SK-N-SH treated with all-trans-retinoic acid at 6 μM for 48 hours (cell line): ENCODE data around the gene TPRG1L.

Experiments used
- ATAC-seq: fragments of 200-7000 bp; cut with Tn5 transposase; 3 replicates; pipeline ENCODE4 v1.9.1; 2020; ENCODE audit warnings: mild to moderate bottlenecking, moderate library complexity
- ARNTL ChIP-seq: fragments of 450-650 bp; formaldehyde crosslinking; IDR thresholded peaks from 2 replicates; pipeline ENCODE4 v1.5.0; 2020; ENCODE audit warnings: low read depth, mild to moderate bottlenecking, moderate library complexity, borderline replicate concordance
- BACH2 ChIP-seq: fragments of 250-450 bp; sonication (Bioruptor Pico); IDR thresholded peaks from 2 replicates; pipeline ENCODE4 v1.9.0; 2021; ENCODE audit warnings: mild to moderate bottlenecking, borderline replicate concordance
- CREB5 ChIP-seq: fragments of 250-450 bp; sonication (Bioruptor Pico); IDR thresholded peaks from 2 replicates; pipeline ENCODE4 v1.5.1; 2020; ENCODE audit warnings: low read depth, mild to moderate bottlenecking, moderate library complexity
- CSDC2 ChIP-seq: fragments of 250-450 bp; sonication (Bioruptor Pico); IDR thresholded peaks from 2 replicates; pipeline ENCODE4 v1.5.0; 2020; ENCODE audit warnings: mild to moderate bottlenecking, moderate library complexity
- ESRRG ChIP-seq: fragments of 250-450 bp; sonication (Bioruptor Pico); IDR thresholded peaks from 2 replicates; pipeline ENCODE4 v1.6.1; 2021; ENCODE audit warnings: mild to moderate bottlenecking
- ISL1 ChIP-seq: fragments of 250-450 bp; sonication (Bioruptor Pico); IDR thresholded peaks from 2 replicates; pipeline ENCODE4 v2.1.2; 2022; ENCODE audit warnings: mild to moderate bottlenecking, moderate library complexity
- POU6F1 ChIP-seq: fragments of 250-450 bp; sonication (Bioruptor Pico); IDR thresholded peaks from 2 replicates; pipeline ENCODE4 v1.8.0; 2021; ENCODE audit warnings: low read depth, mild to moderate bottlenecking, moderate library complexity, borderline replicate concordance
- PPARA ChIP-seq: fragments of 250-450 bp; sonication (Bioruptor Pico); IDR thresholded peaks from 2 replicates; pipeline ENCODE4 v1.5.0; 2020; ENCODE audit warnings: mild to moderate bottlenecking, borderline replicate concordance
- SNAI2 ChIP-seq: fragments of 250-450 bp; sonication (Bioruptor Pico); IDR thresholded peaks from 2 replicates; pipeline ENCODE4 v1.5.0; 2020; ENCODE audit warnings: mild to moderate bottlenecking, moderate library complexity
- TOX ChIP-seq: fragments of 250-450 bp; sonication (Bioruptor Pico); IDR thresholded peaks from 2 replicates; pipeline ENCODE4 v1.8.0; 2021; ENCODE audit warnings: mild to moderate bottlenecking, moderate library complexity, borderline replicate concordance
- ZC3H10 ChIP-seq: fragments of 250-450 bp; sonication (Bioruptor Pico); IDR thresholded peaks from 2 replicates; pipeline ENCODE4 v1.5.1; 2021; ENCODE audit warnings: mild to moderate bottlenecking, moderate library complexity
- ZFP3 ChIP-seq: fragments of 250-450 bp; sonication (Bioruptor Pico); IDR thresholded peaks from 2 replicates; pipeline ENCODE4 v1.5.0; 2020; ENCODE audit warnings: mild to moderate bottlenecking, moderate library complexity
- ZFP30 ChIP-seq: fragments of 450-650 bp; formaldehyde crosslinking; IDR thresholded peaks from 2 replicates; pipeline ENCODE4 v1.5.0; 2022; ENCODE audit warnings: mild to moderate bottlenecking, moderate library complexity
- ZNF565 ChIP-seq: fragments of 450-650 bp; formaldehyde crosslinking; conservative IDR thresholded peaks from 2 replicates; pipeline ENCODE4 v1.5.0; 2020; ENCODE audit warnings: low read depth, mild to moderate bottlenecking, moderate library complexity
- ZNF70 ChIP-seq: fragments of 450-650 bp; formaldehyde crosslinking; IDR thresholded peaks from 2 replicates; pipeline ENCODE4 v1.5.0; 2020; ENCODE audit warnings: mild to moderate bottlenecking, moderate library complexity
- ZNF8 ChIP-seq: fragments of 450-650 bp; formaldehyde crosslinking; IDR thresholded peaks from 2 replicates; pipeline ENCODE4 v1.5.0; 2020; ENCODE audit warnings: mild to moderate bottlenecking, moderate library complexity
- TF ChIP-seq, protein P1 (sequence below): fragments of 250-450 bp; sonication (Bioruptor Pico); IDR thresholded peaks from 2 replicates; pipeline ENCODE4 v1.5.0; 2020; ENCODE audit warnings: mild to moderate bottlenecking, moderate library complexity
- TF ChIP-seq, protein P2 (sequence below): fragments of 250-450 bp; sonication (Bioruptor Pico); IDR thresholded peaks from 2 replicates; pipeline ENCODE4 v1.5.1; 2021; ENCODE audit warnings: mild to moderate bottlenecking, moderate library complexity

The TPRG1L gene

GRCh38 chr1:3636080-3636479 lies 11.3 kb downstream of the TPRG1L start:
- no peak for ATAC-seq
- TF ChIP-seq ESRRG (CRISPR knock-in tag) (no peak), POU6F1 (no peak), ZNF565 (no peak), ZNF8 (CRISPR knock-in tag) (no peak), SNAI2 (CRISPR knock-in tag) (no peak), ZC3H10 (CRISPR knock-in tag) (no peak), CSDC2 (CRISPR knock-in tag) (no peak), PPARA (CRISPR knock-in tag) (no peak), ZFP30 (CRISPR knock-in tag) (no peak), TOX (CRISPR knock-in tag) (no peak), ARNTL (no peak)
- TF ChIP-seq, all 23 proteins: peak for 0

DNA sequence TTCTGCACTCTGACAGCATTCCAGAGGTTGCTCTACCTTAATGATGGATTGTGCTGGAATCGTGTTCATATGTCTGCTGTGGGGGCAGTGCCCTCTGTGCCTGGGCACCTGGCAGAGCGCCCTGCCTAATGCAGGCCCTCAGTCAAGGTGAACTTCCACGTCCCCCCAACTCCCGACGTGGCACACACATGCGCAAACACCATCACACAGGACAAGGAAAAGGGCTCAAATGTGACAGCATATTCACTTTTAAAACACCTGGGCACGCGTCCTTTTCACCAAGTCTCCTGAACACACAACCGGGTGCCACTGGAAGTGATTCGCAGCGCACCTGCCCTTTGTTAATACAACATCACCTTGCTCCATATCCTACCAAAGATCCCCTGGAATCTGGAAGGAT lies 11.7 kb downstream of the TPRG1L start:
- TF ChIP-seq ZFP30 (CRISPR knock-in tag) = no peak
- TF ChIP-seq ZFP3 = no peak
- TF ChIP-seq ARNTL = no peak
- no peak for TF ChIP-seq POU6F1
- no peak for TF ChIP-seq ISL1 (CRISPR knock-in tag)
- TF ChIP-seq, protein P1, sequence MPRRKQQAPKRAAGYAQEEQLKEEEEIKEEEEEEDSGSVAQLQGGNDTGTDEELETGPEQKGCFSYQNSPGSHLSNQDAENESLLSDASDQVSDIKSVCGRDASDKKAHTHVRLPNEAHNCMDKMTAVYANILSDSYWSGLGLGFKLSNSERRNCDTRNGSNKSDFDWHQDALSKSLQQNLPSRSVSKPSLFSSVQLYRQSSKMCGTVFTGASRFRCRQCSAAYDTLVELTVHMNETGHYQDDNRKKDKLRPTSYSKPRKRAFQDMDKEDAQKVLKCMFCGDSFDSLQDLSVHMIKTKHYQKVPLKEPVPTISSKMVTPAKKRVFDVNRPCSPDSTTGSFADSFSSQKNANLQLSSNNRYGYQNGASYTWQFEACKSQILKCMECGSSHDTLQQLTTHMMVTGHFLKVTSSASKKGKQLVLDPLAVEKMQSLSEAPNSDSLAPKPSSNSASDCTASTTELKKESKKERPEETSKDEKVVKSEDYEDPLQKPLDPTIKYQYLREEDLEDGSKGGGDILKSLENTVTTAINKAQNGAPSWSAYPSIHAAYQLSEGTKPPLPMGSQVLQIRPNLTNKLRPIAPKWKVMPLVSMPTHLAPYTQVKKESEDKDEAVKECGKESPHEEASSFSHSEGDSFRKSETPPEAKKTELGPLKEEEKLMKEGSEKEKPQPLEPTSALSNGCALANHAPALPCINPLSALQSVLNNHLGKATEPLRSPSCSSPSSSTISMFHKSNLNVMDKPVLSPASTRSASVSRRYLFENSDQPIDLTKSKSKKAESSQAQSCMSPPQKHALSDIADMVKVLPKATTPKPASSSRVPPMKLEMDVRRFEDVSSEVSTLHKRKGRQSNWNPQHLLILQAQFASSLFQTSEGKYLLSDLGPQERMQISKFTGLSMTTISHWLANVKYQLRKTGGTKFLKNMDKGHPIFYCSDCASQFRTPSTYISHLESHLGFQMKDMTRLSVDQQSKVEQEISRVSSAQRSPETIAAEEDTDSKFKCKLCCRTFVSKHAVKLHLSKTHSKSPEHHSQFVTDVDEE (CRISPR knock-in tag) = no peak
- TF ChIP-seq ZNF70 (CRISPR knock-in tag) = no peak
- TF ChIP-seq ZNF8 (CRISPR knock-in tag) = no peak
- ATAC-seq = no peak

DNA sequence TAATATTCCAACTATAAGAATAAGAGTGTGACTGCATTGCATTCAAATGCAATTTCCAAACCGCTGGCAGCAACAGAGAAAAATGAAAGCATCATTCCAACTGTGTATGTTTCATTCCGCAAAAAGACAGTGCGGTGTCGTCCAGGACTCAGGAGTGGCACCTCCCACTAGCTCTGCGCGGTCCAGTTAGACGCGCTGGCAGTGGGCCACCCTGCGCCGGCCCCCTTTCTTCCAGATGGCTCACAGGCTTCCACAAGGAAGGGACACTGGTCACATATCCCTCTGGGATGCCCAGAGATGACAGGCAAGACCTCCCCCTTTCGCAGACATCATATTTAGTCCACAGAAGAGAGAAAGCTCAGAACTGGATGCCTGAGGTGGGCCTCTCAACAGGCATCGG lies 13.2 kb downstream of the TPRG1L start:
- TF ChIP-seq BACH2 (CRISPR knock-in tag) = no peak
- TF ChIP-seq, protein P2, sequence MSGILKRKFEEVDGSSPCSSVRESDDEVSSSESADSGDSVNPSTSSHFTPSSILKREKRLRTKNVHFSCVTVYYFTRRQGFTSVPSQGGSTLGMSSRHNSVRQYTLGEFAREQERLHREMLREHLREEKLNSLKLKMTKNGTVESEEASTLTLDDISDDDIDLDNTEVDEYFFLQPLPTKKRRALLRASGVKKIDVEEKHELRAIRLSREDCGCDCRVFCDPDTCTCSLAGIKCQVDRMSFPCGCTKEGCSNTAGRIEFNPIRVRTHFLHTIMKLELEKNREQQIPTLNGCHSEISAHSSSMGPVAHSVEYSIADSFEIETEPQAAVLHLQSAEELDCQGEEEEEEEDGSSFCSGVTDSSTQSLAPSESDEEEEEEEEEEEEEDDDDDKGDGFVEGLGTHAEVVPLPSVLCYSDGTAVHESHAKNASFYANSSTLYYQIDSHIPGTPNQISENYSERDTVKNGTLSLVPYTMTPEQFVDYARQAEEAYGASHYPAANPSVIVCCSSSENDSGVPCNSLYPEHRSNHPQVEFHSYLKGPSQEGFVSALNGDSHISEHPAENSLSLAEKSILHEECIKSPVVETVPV (CRISPR knock-in tag) = no peak
- ATAC-seq = no peak

GRCh38 chr1:3638676-3639075 lies 13.9 kb downstream of the TPRG1L start:
- no peak for ATAC-seq
- TF ChIP-seq CREB5 (no peak), TOX (CRISPR knock-in tag) (no peak), ZC3H10 (CRISPR knock-in tag) (no peak), ARNTL (no peak), SNAI2 (CRISPR knock-in tag) (no peak), POU6F1 (no peak)
